Measurements from ENCODE around the gene ABCA5.
"Not testable (repeated sequence)": the region's sequence is repeated elsewhere in the genome, so short reads cannot be mapped to it uniquely, and the experiment has no call there.

The ABCA5 gene

DNA sequence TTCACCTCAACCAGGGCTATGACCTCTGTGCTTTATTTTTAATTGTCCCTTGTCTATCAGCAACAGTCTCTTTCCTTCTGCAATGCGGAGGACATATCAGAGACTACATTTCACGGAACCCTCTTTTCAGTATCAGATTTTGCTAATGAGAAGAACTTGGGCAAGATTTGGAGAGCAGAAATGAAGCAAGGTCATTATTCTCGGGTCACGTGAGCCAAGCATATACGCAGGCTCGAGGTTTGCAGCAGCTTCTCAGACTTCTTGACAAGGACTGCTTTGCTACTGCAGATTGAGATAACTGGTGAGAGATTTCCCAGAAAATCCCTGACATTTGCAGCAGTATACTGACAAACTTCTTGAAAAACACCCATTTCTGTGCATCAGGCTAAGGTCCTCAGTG lies 128.7 kb downstream of the ABCA5 start:
- H3K4me3 ChIP-seq (ENCODE audit: low read depth in 1 of 2, low read length in 2 of 2), result no peak overlapping the region
- no peaks in the 10 kb centered on the region for H4K20me1 ChIP-seq (ENCODE audit: insufficient read depth, low read length)
- no peaks in the 10 kb centered on the region for H3K36me3 ChIP-seq (ENCODE audit: insufficient read depth, low read length)
- H3K9ac ChIP-seq (ENCODE audit: low read depth, low read length), result no peak overlapping the region
- ATAC-seq (ENCODE audit: insufficient read depth, low read depth), result no peak
- TF ChIP-seq EZH2 (IDR thresholded peaks at IDR 0.05; ENCODE audit: borderline replicate concordance, low read depth, low read length, severe bottlenecking), result no peak
- TF ChIP-seq, protein P1, sequence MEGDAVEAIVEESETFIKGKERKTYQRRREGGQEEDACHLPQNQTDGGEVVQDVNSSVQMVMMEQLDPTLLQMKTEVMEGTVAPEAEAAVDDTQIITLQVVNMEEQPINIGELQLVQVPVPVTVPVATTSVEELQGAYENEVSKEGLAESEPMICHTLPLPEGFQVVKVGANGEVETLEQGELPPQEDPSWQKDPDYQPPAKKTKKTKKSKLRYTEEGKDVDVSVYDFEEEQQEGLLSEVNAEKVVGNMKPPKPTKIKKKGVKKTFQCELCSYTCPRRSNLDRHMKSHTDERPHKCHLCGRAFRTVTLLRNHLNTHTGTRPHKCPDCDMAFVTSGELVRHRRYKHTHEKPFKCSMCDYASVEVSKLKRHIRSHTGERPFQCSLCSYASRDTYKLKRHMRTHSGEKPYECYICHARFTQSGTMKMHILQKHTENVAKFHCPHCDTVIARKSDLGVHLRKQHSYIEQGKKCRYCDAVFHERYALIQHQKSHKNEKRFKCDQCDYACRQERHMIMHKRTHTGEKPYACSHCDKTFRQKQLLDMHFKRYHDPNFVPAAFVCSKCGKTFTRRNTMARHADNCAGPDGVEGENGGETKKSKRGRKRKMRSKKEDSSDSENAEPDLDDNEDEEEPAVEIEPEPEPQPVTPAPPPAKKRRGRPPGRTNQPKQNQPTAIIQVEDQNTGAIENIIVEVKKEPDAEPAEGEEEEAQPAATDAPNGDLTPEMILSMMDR (IDR thresholded peaks at IDR 0.05; ENCODE audit: borderline replicate concordance, extremely low read depth, low read length, poor library complexity, severe bottlenecking), result no peak
- no peaks in the 10 kb centered on the region for H3K27me3 ChIP-seq (ENCODE audit: insufficient read depth, low read length, poor library complexity)
- no peak overlapping the region for H3K4me2 ChIP-seq (ENCODE audit: insufficient read depth, low read length)
- H3K79me2 ChIP-seq (ENCODE audit: insufficient read depth, low read length), result no peaks in the 10 kb centered on the region
- no peaks in the 10 kb centered on the region for H3K9me3 ChIP-seq (ENCODE audit: insufficient read depth, low read length, severe bottlenecking)
- no peak for DNase-seq
- H2AFZ ChIP-seq (ENCODE audit: low read depth, low read length), result no peak overlapping the region
- H3K4me1 ChIP-seq (ENCODE audit: insufficient read depth, low read length), result no peaks in the 10 kb centered on the region
- H3K27ac ChIP-seq (ENCODE audit: low read length), result no peak overlapping the region

DNA sequence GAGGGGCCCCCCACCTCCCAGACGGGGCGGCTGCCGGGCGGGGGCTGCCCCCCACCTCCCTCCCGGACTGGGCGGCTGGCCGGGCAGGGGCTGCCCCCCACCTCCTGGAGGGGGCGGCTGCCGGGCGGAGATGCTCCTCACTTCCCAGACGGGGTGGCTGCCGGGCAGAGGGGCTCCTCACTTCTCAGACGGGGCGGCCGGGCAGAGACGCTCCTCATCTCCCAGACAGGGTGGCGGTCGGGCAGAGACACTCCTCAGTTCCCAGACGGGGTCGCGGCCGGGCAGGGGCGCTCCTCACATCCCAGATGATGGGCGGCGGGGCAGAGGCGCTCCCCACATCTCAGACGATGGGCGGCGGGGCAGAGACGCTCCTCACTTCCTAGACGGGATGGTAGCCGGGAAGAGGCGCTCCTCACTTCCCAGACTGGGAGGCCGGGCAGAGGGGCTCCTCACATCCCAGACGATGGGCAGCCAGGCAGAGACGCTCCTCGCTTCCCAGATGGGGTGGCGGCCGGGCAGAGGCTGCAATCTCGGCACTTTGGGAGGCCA lies 130.8 kb downstream of the ABCA5 start:
- ATAC-seq (ENCODE audit: insufficient read depth, low read depth), result not testable (repeated sequence)

More for the DNA sequence above, 130.8 kb downstream of the ABCA5 start:
- not testable (repeated sequence) for DNase-seq; H4K20me1 ChIP-seq (ENCODE audit: insufficient read depth, low read length); H3K4me3 ChIP-seq (ENCODE audit: low read depth in 1 of 2, low read length in 2 of 2); H3K27ac ChIP-seq (ENCODE audit: low read length); H3K9ac ChIP-seq (ENCODE audit: low read depth, low read length); H3K4me1 ChIP-seq (ENCODE audit: insufficient read depth, low read length); H3K4me2 ChIP-seq (ENCODE audit: insufficient read depth, low read length); H3K27me3 ChIP-seq (ENCODE audit: insufficient read depth, low read length, poor library complexity); H2AFZ ChIP-seq (ENCODE audit: low read depth, low read length); H3K36me3 ChIP-seq (ENCODE audit: insufficient read depth, low read length); H3K79me2 ChIP-seq (ENCODE audit: insufficient read depth, low read length); H3K9me3 ChIP-seq (ENCODE audit: insufficient read depth, low read length, severe bottlenecking)
